ENCODE results near the gene EFR3B. TPM values are rescaled to one million over a fixed set of nuclear protein-coding genes. Genes with fewer than 3 reads are reported as not detected.
"Not testable (repeated sequence)": the region's sequence is repeated elsewhere in the genome, so short reads cannot be mapped to it uniquely, and the experiment has no call there.

Gene EFR3B
- total RNA-seq, 4 donors from 2014 or later = under 0.01 to 6.1 (median 1.3) TPM; not detected in 1

DNA sequence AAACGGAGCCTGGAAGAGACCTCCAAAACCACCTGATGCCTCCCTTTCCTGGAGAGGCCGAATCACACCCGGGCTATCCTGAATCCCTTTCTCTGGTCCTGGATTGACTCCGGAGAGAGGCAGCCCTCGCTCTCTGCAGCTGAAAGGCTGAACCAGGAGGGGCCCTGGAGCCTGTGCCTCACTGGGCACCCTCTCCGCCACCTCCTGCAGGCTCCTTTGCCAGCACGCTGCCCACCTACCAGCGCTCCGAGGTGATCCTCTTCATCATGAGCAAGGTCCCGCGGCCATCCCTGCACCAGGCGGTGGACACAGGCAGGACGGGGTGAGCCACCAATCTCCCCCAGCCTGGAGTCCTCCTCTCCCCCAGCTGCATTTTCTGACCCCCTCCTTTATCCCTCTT is 90.8 kb downstream of the EFR3B start:
- no peaks in the 10 kb centered on the region for H3K4me1 ChIP-seq
- TF ChIP-seq, protein P1, sequence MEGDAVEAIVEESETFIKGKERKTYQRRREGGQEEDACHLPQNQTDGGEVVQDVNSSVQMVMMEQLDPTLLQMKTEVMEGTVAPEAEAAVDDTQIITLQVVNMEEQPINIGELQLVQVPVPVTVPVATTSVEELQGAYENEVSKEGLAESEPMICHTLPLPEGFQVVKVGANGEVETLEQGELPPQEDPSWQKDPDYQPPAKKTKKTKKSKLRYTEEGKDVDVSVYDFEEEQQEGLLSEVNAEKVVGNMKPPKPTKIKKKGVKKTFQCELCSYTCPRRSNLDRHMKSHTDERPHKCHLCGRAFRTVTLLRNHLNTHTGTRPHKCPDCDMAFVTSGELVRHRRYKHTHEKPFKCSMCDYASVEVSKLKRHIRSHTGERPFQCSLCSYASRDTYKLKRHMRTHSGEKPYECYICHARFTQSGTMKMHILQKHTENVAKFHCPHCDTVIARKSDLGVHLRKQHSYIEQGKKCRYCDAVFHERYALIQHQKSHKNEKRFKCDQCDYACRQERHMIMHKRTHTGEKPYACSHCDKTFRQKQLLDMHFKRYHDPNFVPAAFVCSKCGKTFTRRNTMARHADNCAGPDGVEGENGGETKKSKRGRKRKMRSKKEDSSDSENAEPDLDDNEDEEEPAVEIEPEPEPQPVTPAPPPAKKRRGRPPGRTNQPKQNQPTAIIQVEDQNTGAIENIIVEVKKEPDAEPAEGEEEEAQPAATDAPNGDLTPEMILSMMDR (IDR thresholded peaks at IDR 0.05) = no peak
- no peak for TF ChIP-seq POLR2A (IDR thresholded peaks at IDR 0.05)
- no peaks in the 10 kb centered on the region for H3K9me3 ChIP-seq
- no peak overlapping the region for H3K4me3 ChIP-seq
- DNase-seq = no peak
- H3K27ac ChIP-seq = no peak overlapping the region
- no peaks in the 10 kb centered on the region for H3K36me3 ChIP-seq
- intact Hi-C loops (cut with DNase I; ENCODE audit: low total_unique reads) = loop anchor here (5.0 kb wide), 1 partner anchor 155 kb away; no protein-coding TSS in a partner anchor
- no peaks in the 10 kb centered on the region for H3K27me3 ChIP-seq

DNA sequence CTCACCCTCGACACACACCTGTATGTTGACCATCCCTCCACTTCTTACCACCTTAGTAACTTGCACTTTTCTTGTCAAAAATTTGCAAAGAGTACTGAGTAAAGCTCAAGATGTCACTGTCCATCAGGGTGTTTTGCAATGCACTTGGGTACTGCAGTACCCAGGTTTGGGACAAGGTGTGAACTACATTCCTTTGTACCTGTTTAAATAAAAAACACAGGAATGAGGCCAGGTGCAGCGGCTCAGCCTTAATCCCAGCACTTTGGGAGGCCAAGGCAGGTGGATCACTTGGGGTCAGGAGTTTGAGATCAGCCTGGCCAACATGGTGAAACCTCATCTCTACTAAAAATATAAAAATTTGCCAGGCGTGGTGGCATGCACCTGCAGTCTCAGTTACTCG is 98.7 kb downstream of the EFR3B start:
- H3K27me3 ChIP-seq; H3K4me1 ChIP-seq; DNase-seq; H3K9me3 ChIP-seq; H3K4me3 ChIP-seq; intact Hi-C loops (cut with DNase I; ENCODE audit: low total_unique reads); H3K36me3 ChIP-seq; H3K27ac ChIP-seq: not testable (repeated sequence)

DNA sequence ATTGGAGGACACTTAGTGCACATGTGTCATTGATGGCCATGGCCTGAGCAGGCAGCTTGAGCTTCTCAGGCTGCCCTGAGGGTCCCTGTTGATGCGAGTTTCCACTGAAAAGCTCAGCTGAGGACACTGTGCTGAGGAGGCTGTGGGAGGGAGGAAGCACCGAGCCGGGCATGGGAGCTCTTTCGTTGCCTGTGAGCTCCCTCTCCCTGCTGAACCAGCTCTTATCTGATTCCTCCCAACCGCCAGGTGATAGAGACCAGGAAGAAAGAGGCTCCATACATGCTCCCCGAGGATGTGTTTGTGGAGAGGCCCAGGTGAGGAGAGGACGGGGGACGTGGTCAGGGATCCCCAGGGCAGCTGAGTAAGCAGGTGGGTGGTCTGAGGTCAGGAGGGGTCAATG is 99.2 kb downstream of the EFR3B start:
- Histone ChIP-seq H3K36me3 (no peaks in the 10 kb centered on the region), H3K27ac (no peak overlapping the region), H3K9me3 (no peaks in the 10 kb centered on the region), H3K4me3 (no peak overlapping the region), H3K27me3 (no peaks in the 10 kb centered on the region), H3K4me1 (no peaks in the 10 kb centered on the region)
- intact Hi-C loops (cut with DNase I; ENCODE audit: low total_unique reads) = no loop called here
- DNase-seq = no peak
- TF ChIP-seq, protein P1 (IDR thresholded peaks at IDR 0.05) = no peak
- no peak for TF ChIP-seq POLR2A (IDR thresholded peaks at IDR 0.05)

DNA sequence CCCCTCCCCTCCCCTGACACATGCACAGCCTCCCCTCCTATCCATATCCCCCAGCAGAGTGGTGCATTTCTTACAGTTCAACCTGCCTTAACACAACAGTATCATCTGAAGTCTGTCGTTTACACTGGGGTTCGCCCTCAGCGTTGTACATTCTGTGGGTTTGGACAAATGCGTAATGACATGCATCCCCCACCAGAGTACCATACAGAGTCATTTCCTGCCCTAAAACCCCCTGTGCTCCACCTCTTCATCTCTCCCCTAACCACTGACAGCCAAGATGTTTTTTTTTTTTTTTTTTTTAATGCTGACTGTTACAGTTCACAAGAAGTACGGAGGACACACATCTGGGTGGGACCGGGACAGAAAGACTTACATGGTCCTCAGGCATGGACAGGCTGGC is 103.9 kb downstream of the EFR3B start:
- Histone ChIP-seq H3K9me3 (no peaks in the 10 kb centered on the region), H3K27me3 (no peaks in the 10 kb centered on the region)

DNA sequence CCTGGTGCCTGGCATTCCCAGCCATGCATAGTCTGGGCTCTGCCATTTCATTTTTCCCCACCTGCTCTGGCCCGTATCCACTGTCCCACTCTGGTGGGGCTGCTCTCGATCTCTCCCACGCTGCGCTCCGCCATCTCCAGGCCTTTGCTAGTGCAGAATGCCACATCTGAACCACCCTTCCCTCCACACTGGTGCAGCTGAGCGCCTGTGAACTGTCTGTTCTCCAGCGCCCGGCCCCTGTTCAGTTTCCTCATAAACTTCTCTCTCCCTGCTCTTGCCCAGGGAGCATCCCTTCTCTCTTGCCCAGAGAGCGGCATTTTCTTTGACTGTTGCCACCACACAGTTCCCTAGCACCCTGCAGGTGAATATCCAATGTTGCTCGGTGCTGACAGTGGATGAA is 105.0 kb downstream of the EFR3B start:
- H3K27ac ChIP-seq = no peak overlapping the region
- H3K36me3 ChIP-seq = no peaks in the 10 kb centered on the region
- intact Hi-C loops (cut with DNase I; ENCODE audit: low total_unique reads) = no loop called here
- no peaks in the 10 kb centered on the region for H3K27me3 ChIP-seq
- H3K4me1 ChIP-seq = no peaks in the 10 kb centered on the region
- no peak for TF ChIP-seq POLR2A (IDR thresholded peaks at IDR 0.05)
- TF ChIP-seq, protein P1 (IDR thresholded peaks at IDR 0.05) = no peak
- H3K9me3 ChIP-seq = no peaks in the 10 kb centered on the region
- no peak for DNase-seq
- no peak overlapping the region for H3K4me3 ChIP-seq

More for the DNA sequence above, 103.9 kb downstream of the EFR3B start:
- intact Hi-C loops (cut with DNase I; ENCODE audit: low total_unique reads) = no loop called here
- TF ChIP-seq, protein P1 (IDR thresholded peaks at IDR 0.05) = no peak
- no peak for TF ChIP-seq POLR2A (IDR thresholded peaks at IDR 0.05)
- Histone ChIP-seq H3K27ac (no peak overlapping the region), H3K36me3 (no peaks in the 10 kb centered on the region), H3K4me3 (no peak overlapping the region), H3K4me1 (no peaks in the 10 kb centered on the region)
- no peak for DNase-seq

DNA sequence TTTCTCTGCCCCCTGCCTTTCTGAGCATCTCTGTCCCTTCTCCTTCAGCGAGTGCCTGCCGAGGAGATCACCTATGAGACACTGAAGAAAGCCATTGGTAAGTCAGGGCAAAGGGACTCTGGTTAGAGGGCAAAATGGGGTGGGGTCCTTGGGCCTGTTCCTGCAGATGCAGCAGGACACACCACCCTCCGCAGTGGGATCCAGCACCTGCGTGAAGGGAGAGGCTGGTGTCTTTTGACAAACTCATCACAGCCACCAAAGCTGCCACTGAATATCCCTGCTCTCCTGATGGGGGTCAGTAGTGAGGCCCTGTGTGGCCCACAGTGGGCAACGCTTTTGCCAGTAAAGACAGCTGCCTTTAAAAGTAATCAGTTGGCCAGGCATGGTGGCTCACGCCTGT is 107.8 kb downstream of the EFR3B start:
- Histone ChIP-seq H3K4me3 (no peak overlapping the region), H3K27ac (no peak overlapping the region), H3K27me3 (no peaks in the 10 kb centered on the region), H3K4me1 (no peaks in the 10 kb centered on the region), H3K9me3 (no peaks in the 10 kb centered on the region), H3K36me3 (no peaks in the 10 kb centered on the region)
- TF ChIP-seq POLR2A (IDR thresholded peaks at IDR 0.05) = no peak
- TF ChIP-seq, protein P1 (IDR thresholded peaks at IDR 0.05) = no peak
- intact Hi-C loops (cut with DNase I; ENCODE audit: low total_unique reads) = no loop called here
- no peak for DNase-seq

DNA sequence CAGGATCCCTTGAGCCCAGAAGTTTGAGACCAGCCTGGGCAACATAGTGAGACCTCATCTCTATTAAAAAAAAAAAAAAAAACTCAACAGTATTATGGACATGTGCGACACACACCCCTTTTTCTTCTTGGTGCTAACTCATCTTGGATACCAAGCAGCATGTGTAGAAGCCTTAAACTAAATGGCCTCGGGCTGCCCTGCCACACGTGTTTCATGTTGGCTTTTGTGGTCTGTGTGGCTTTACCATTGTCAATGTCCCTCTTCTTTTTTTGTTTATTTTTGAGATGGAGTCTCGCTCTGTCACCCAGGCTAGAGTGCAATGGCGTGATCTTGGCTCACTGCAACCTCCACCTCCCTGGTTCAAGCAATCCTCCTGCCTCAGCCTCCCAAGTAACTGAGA is 109.1 kb downstream of the EFR3B start:
- H3K27me3 ChIP-seq; H3K27ac ChIP-seq; H3K4me1 ChIP-seq; H3K4me3 ChIP-seq; DNase-seq; H3K36me3 ChIP-seq; H3K9me3 ChIP-seq; intact Hi-C loops (cut with DNase I; ENCODE audit: low total_unique reads): not testable (repeated sequence)
